T-helper 1 cell (primary cell): ENCODE data around the gene AKAP8.

Experiments
- DNase-seq, 5 donors: peaks; one replicate each; pipeline ENCODE4 v3.0.0-alpha.2; 2012 to 2020

Gene AKAP8

GRCh38 chr19:15330801-15331418, 48.7 kb downstream of the AKAP8 start:
- DNase-seq, result peak in 1 of 5 donors; percentile 3

DNA sequence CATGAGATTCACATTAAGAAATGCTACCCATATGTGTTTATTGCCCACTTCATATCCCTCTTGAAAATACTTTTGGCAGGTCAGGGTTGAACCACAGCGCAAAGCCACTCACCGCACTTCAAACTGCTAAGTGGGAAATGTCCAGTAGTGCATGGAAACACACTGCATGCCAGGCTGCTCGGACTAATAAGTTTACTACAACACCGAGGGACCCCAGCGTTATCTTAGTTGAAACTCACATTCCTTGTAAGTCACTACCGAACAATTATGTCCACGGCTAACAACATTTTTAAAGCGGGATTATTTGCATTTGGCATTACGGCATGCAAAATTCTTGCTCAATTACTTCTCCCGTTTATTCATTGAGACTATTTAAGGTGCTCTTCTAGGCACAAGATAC, 51.3 kb downstream of the AKAP8 start:
- no peak for DNase-seq

- DNase-seq, result no peak
Measured at GRCh38 chr19:15324791-15325519, 54.6 kb downstream of the AKAP8 start.

DNA sequence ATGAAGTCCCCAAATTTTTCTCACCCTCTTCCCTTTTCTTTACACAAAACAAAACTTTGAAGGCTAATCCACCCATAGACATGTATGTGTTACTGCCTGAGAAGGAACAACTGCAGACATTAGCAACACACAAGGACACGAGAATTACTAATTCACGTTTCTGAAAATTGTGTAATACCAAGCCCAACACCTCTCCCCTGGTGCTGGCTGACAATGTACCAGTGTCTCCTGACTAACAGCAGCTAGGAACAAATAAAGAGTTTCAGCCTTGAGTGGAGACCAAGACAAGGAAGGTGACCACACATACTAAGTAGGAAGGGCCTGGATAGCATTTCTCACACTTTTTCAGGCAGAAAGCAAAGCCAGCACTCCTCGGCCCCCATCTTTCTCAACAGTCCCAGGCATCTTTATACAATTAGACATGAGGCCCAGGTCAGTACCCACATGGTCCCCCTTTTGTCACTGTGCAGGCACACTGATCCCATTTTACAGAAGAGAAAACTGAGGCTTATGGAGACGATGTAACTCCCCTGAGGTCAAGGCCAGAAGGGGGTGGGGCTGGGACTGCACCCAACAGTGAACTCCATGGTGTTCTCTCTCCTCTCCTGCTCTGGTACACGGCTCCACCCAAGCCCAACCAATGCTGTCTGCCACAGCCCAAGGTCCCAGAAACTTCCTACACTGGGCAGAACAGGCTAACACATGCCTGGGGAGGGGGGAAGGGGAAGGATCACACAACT, 55.9 kb downstream of the AKAP8 start:
- DNase-seq, result no peak

- no peak for DNase-seq
Measured at GRCh38 chr19:15321739-15322138, 57.8 kb downstream of the AKAP8 start.

GRCh38 chr19:15320116-15320515, 59.5 kb downstream of the AKAP8 start:
- DNase-seq, result no peak

- DNase-seq, result no peak
Measured at GRCh38 chr19:15318241-15318691, 61.3 kb downstream of the AKAP8 start.

GRCh38 chr19:15317392-15318071, 62.1 kb downstream of the AKAP8 start:
- no peak for DNase-seq

- no peak for DNase-seq
Measured at GRCh38 chr19:15316498-15316897, 63.1 kb downstream of the AKAP8 start.

GRCh38 chr19:15315101-15315500, 64.5 kb downstream of the AKAP8 start:
- no peak for DNase-seq

DNA sequence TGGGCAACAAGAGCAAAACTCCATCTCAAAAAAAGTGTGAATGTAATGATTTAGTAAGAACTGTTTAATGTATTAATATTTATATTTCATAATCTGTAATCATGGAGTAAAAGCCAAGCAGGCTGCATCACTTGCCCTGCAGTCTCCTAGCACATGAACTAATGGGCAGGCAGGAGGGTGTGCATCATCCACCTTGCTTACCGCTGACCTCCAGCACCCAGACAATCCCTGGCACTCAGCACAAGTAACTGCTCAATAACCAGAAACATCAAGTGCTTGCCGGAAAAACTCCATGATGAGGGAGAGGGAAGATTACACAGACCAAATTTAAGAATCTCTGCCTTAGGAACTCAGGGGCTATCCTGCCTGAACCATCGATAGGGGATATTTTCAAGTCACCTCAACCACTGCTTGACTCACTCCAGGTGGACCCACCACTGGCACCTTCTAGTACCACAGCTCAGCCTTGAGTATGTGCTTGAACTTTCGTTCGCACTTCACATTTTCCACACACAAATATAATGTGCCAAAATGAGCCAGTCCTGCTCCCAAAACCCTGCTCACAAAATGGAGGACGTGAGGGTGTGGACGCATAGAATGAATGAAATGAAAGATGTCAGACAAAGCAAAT, 65.8 kb downstream of the AKAP8 start:
- DNase-seq, result no peak

- DNase-seq, result no peak
Measured at GRCh38 chr19:15307169-15307568, 72.4 kb downstream of the AKAP8 start.

GRCh38 chr19:15305582-15306334, 73.8 kb downstream of the AKAP8 start:
- DNase-seq, result no peak

DNA sequence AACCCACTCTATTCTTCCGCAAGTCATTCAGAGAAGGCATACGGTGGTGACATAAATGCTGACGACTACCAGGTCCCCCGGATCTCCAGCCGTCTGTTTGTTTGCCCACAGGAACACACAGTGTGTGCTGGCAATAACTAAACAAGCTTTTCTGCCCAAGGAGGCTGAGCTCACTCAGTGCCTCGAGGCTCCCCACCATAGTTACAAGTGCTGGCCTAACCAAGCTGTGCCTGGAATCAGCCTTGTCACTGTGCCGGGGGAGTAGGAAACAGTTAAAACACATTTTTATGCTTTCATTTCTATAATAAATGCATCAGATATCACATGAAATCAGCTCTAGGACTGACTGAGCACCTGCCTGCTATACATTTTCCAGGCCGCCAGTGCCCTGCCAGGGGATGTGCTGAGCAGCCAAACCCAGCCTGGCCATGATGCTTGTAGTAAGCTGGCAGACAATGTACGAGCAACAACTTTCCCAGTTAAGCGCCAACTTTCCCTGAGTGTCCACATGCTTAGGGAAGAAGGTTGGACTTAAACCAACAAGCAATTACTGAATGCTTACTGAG, 75.4 kb downstream of the AKAP8 start:
- DNase-seq, result peak in 1 of 5 donors; percentile 59
